Measurements from ENCODE around the gene PARP9.
A peak's percentile ranks its signal among the peaks of the same experiment; 100 is the strongest.
"Not testable (repeated sequence)": the region's sequence is repeated elsewhere in the genome, so short reads cannot be mapped to it uniquely, and the experiment has no call there.

Gene PARP9

DNA sequence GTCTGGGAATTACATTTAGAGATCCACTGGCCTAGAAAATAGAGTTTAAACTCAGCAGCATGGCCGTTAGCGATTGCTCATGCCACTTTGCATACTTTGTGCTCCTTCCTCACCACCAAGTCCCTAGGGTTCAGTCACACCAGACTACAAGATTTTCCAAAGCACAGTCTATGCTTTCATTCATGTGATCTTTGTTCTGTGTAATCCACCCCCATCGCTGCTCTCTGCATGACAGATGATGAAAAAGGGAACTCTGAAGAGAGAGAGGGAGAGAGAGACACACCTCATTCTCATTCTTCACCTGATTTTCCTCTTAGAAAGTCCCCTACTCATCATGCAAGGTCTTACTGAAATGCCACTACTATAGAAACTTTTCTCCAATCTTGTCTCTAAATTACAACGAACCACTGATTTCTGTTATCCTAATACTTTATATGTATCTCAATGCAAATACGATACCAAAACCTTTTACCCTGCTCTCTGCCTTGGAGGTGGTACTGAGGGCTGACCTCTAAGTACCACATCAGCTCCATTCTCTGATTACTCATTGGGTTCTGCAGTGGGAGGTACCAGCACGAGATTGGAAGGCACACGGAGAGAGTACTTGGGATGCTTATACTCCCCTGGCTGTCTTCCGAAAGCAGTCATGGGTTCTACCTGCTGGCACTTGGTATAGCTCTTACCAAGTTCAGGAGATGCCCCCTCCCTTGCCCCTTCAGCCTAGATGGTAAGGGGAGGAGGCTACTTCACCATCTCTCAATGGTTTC is 12.3 kb upstream of the PARP9 start:
- Histone ChIP-seq H3K27ac (replicated peaks; ENCODE audit: low read length) (no peak overlapping the region), H3K36me3 (replicated peaks in 1 of 2; ENCODE audit: control insufficient read depth in 2 of 2, insufficient read depth in 2 of 2, low read length in 2 of 2) (peaks cover 0 to 3% of the 10 kb centered on the region in 2 donors), H4K91ac (ENCODE audit: low read depth, low read length, poor library complexity) (no peak overlapping the region), H2AFZ (ENCODE audit: low read length) (peak overlapping the region; percentile 58), H3K4me1 (ENCODE audit: control insufficient read depth in 2 of 2, insufficient read depth in 1 of 2, low read depth in 1 of 2, low read length in 2 of 2) (peaks cover 7 to 15% of the 10 kb centered on the region in 2 donors), H2BK12ac (ENCODE audit: low read length) (no peak overlapping the region), H4K8ac (ENCODE audit: low read depth, low read length) (no peak overlapping the region), H3K18ac (ENCODE audit: low read length) (no peak overlapping the region), H3K14ac (ENCODE audit: low read length) (no peak overlapping the region), H3K4me3 (ENCODE audit: low read length in 2 of 2) (no peak overlapping the region), H2AK5ac (ENCODE audit: low read depth, low read length) (no peak overlapping the region), H2BK5ac (ENCODE audit: low read length) (no peak overlapping the region), H3K9me3 (replicated peaks in 1 of 2; ENCODE audit: control insufficient read depth in 2 of 2, insufficient read depth in 1 of 2, low read depth in 1 of 2, low read length in 2 of 2) (peaks cover 0 to 2% of the 10 kb centered on the region in 2 donors), H3K23ac (ENCODE audit: low read depth, low read length, poor library complexity) (no peak overlapping the region), H3K79me1 (ENCODE audit: low read depth, low read length) (no peaks in the 10 kb centered on the region), H2BK15ac (ENCODE audit: low read length) (no peak overlapping the region), H3K9ac (ENCODE audit: low read depth, low read length, poor library complexity) (no peak overlapping the region), H3K4ac (ENCODE audit: low read length) (no peak overlapping the region), H3K27me3 (ENCODE audit: control insufficient read depth in 3 of 3, insufficient read depth in 3 of 3, low read depth in 1 of 3, low read length in 3 of 3) (peaks cover 0 to 6% (median 0%) of the 10 kb centered on the region in 3 experiments), H3K4me2 (ENCODE audit: insufficient read depth, low read length, poor library complexity, severe bottlenecking) (no peak overlapping the region), H2BK120ac (ENCODE audit: low read depth, low read length) (no peak overlapping the region)
- no CpG with 5 or more reads among the region's 8 CpGs for WGBS, 2 donors (ENCODE audit: extremely low coverage in 2 of 2, insufficient read length in 2 of 2, insufficient replicate concordance in 1 of 2)
- no peak for DNase-seq (ENCODE audit: low spot score)

DNA sequence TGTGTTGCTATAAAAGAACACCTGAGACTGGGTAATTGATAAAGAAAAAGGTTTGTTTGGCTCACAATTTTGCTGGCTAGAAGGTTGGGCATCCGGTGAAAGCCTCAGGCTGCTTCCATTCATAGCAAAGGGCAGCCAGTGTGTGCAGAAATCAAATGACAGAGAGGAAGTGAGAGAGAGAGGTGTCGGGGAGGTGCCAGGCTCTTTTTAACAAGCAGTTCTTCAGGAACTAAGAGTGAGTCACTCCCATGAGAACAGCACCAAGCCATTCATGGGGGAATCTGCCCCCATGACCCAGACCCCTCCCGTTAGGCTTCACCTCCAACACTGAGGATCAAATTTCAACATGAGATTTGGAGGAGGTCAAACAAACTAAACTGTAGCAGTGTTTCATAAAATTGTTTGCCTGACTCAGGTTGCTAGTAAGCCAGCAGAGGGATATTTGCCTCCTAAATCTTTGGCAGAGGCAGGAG is 8.9 kb upstream of the PARP9 start:
- H2BK5ac ChIP-seq (ENCODE audit: low read length) = no peak overlapping the region
- peaks cover 0 to 32% of the 10 kb centered on the region in 2 donors for H3K36me3 ChIP-seq (replicated peaks in 1 of 2; ENCODE audit: control insufficient read depth in 2 of 2, insufficient read depth in 2 of 2, low read length in 2 of 2)
- peak overlapping the region; percentile 44 for H3K27ac ChIP-seq (replicated peaks; ENCODE audit: low read length)
- H3K4me2 ChIP-seq (ENCODE audit: insufficient read depth, low read length, poor library complexity, severe bottlenecking) = peak overlapping the region; percentile 29
- no peak overlapping the region for H3K18ac ChIP-seq (ENCODE audit: low read length)
- H3K27me3 ChIP-seq (ENCODE audit: control insufficient read depth in 3 of 3, insufficient read depth in 3 of 3, low read depth in 1 of 3, low read length in 3 of 3) = peaks cover 0 to 6% (median 0%) of the 10 kb centered on the region in 3 experiments
- no peaks in the 10 kb centered on the region for H3K79me1 ChIP-seq (ENCODE audit: low read depth, low read length)
- no peak overlapping the region for H3K4ac ChIP-seq (ENCODE audit: low read length)
- H4K91ac ChIP-seq (ENCODE audit: low read depth, low read length, poor library complexity) = no peak overlapping the region
- H2AFZ ChIP-seq (ENCODE audit: low read length) = no peak overlapping the region
- no peak overlapping the region for H3K14ac ChIP-seq (ENCODE audit: low read length)
- H4K8ac ChIP-seq (ENCODE audit: low read depth, low read length) = no peak overlapping the region
- no peak overlapping the region for H2BK12ac ChIP-seq (ENCODE audit: low read length)
- H3K4me1 ChIP-seq (ENCODE audit: control insufficient read depth in 2 of 2, insufficient read depth in 1 of 2, low read depth in 1 of 2, low read length in 2 of 2) = peaks cover 7 to 18% of the 10 kb centered on the region in 2 donors
- H3K4me3 ChIP-seq (ENCODE audit: low read length in 2 of 2) = no peak overlapping the region
- H3K23ac ChIP-seq (ENCODE audit: low read depth, low read length, poor library complexity) = no peak overlapping the region
- no peak overlapping the region for H2BK15ac ChIP-seq (ENCODE audit: low read length)
- no peak overlapping the region for H2BK120ac ChIP-seq (ENCODE audit: low read depth, low read length)
- WGBS, 2 donors (ENCODE audit: extremely low coverage in 2 of 2, insufficient read length in 2 of 2, insufficient replicate concordance in 1 of 2) = no CpG with 5 or more reads among the region's 3 CpGs
- no peak for DNase-seq (ENCODE audit: low spot score)
- no peak overlapping the region for H3K9ac ChIP-seq (ENCODE audit: low read depth, low read length, poor library complexity)
- no peak overlapping the region for H2AK5ac ChIP-seq (ENCODE audit: low read depth, low read length)
- H3K9me3 ChIP-seq (replicated peaks in 1 of 2; ENCODE audit: control insufficient read depth in 2 of 2, insufficient read depth in 1 of 2, low read depth in 1 of 2, low read length in 2 of 2) = peaks cover 0 to 2% of the 10 kb centered on the region in 2 donors

DNA sequence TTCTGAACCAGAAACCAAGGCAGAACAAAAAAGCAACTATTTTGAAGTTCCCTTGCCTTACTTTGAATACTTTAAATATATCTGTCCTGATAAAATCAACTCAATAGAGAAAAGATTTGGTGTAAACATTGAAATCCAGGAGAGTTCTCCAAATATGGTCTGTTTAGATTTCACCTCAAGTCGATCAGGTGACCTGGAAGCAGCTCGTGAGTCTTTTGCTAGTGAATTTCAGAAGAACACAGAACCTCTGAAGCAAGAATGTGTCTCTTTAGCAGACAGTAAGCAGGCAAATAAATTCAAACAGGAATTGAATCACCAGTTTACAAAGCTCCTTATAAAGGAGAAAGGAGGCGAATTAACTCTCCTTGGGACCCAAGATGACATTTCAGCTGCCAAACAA is 4.7 kb upstream of the PARP9 start:
- Histone ChIP-seq H2BK15ac (ENCODE audit: low read length) (no peak overlapping the region), H2BK5ac (ENCODE audit: low read length) (no peak overlapping the region), H3K4me3 (ENCODE audit: low read length in 2 of 2) (no peak overlapping the region), H3K9me3 (replicated peaks in 1 of 2; ENCODE audit: control insufficient read depth in 2 of 2, insufficient read depth in 1 of 2, low read depth in 1 of 2, low read length in 2 of 2) (peaks cover 0 to 2% of the 10 kb centered on the region in 2 donors), H3K18ac (ENCODE audit: low read length) (no peak overlapping the region), H3K4ac (ENCODE audit: low read length) (no peak overlapping the region), H2BK12ac (ENCODE audit: low read length) (no peak overlapping the region), H3K23ac (ENCODE audit: low read depth, low read length, poor library complexity) (no peak overlapping the region), H2AK5ac (ENCODE audit: low read depth, low read length) (no peak overlapping the region), H4K8ac (ENCODE audit: low read depth, low read length) (no peak overlapping the region), H3K27ac (replicated peaks; ENCODE audit: low read length) (no peak overlapping the region), H3K27me3 (ENCODE audit: control insufficient read depth in 3 of 3, insufficient read depth in 3 of 3, low read depth in 1 of 3, low read length in 3 of 3) (no peaks in the 10 kb centered on the region), H4K91ac (ENCODE audit: low read depth, low read length, poor library complexity) (no peak overlapping the region), H2BK120ac (ENCODE audit: low read depth, low read length) (no peak overlapping the region), H3K79me1 (ENCODE audit: low read depth, low read length) (no peaks in the 10 kb centered on the region), H2AFZ (ENCODE audit: low read length) (no peak overlapping the region), H3K4me1 (ENCODE audit: control insufficient read depth in 2 of 2, insufficient read depth in 1 of 2, low read depth in 1 of 2, low read length in 2 of 2) (peaks cover 7 to 11% of the 10 kb centered on the region in 2 donors), H3K9ac (ENCODE audit: low read depth, low read length, poor library complexity) (no peak overlapping the region), H3K4me2 (ENCODE audit: insufficient read depth, low read length, poor library complexity, severe bottlenecking) (no peak overlapping the region), H3K14ac (ENCODE audit: low read length) (no peak overlapping the region), H3K36me3 (replicated peaks in 1 of 2; ENCODE audit: control insufficient read depth in 2 of 2, insufficient read depth in 2 of 2, low read length in 2 of 2) (peaks cover 0 to 56% of the 10 kb centered on the region in 2 donors)
- DNase-seq (ENCODE audit: low spot score) = no peak
- WGBS, 2 donors (ENCODE audit: extremely low coverage in 2 of 2, insufficient read length in 2 of 2, insufficient replicate concordance in 1 of 2) = no CpG with 5 or more reads among the region's 3 CpGs

DNA sequence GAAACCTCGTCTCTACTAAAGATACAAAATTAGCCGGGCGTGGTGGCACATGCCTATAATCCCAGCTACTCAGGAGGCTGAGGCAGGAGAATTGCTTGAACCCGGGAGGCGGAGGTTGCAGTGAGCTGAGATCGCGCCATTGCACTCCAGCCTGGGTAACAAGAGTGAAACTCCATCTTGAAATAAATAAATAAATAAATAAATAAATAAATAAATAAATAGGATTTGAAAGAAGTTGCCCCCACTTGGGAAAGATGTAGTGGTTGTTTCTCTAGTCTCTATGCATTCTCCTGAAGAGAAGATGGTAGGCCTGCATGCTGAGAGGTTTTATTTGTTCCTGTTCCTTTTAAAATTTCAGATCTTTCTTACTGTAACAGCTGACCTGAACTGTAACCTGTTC is 4.0 kb upstream of the PARP9 start:
- not testable (repeated sequence) for H3K23ac ChIP-seq (ENCODE audit: low read depth, low read length, poor library complexity); H2AK5ac ChIP-seq (ENCODE audit: low read depth, low read length); H3K9me3 ChIP-seq (replicated peaks in 1 of 2; ENCODE audit: control insufficient read depth in 2 of 2, insufficient read depth in 1 of 2, low read depth in 1 of 2, low read length in 2 of 2); H2BK120ac ChIP-seq (ENCODE audit: low read depth, low read length); H3K4me3 ChIP-seq (ENCODE audit: low read length in 2 of 2); H3K79me1 ChIP-seq (ENCODE audit: low read depth, low read length); H2BK5ac ChIP-seq (ENCODE audit: low read length); H2BK15ac ChIP-seq (ENCODE audit: low read length); H3K14ac ChIP-seq (ENCODE audit: low read length); H4K91ac ChIP-seq (ENCODE audit: low read depth, low read length, poor library complexity); H3K9ac ChIP-seq (ENCODE audit: low read depth, low read length, poor library complexity); H3K4me2 ChIP-seq (ENCODE audit: insufficient read depth, low read length, poor library complexity, severe bottlenecking); H4K8ac ChIP-seq (ENCODE audit: low read depth, low read length); H3K27ac ChIP-seq (replicated peaks; ENCODE audit: low read length); DNase-seq (ENCODE audit: low spot score); H3K27me3 ChIP-seq (ENCODE audit: control insufficient read depth in 3 of 3, insufficient read depth in 3 of 3, low read depth in 1 of 3, low read length in 3 of 3); H3K18ac ChIP-seq (ENCODE audit: low read length); H2BK12ac ChIP-seq (ENCODE audit: low read length); H2AFZ ChIP-seq (ENCODE audit: low read length); H3K4ac ChIP-seq (ENCODE audit: low read length)
- WGBS, 2 donors (ENCODE audit: extremely low coverage in 2 of 2, insufficient read length in 2 of 2, insufficient replicate concordance in 1 of 2) = no CpG with 5 or more reads among the region's 7 CpGs
- Histone ChIP-seq H3K36me3 (replicated peaks in 1 of 2; ENCODE audit: control insufficient read depth in 2 of 2, insufficient read depth in 2 of 2, low read length in 2 of 2) (peaks cover 0 to 56% of the 10 kb centered on the region in 2 donors), H3K4me1 (ENCODE audit: control insufficient read depth in 2 of 2, insufficient read depth in 1 of 2, low read depth in 1 of 2, low read length in 2 of 2) (peaks cover 6 to 11% of the 10 kb centered on the region in 2 donors)

All from neuronal stem cell (in vitro differentiated cells).